Uterus (tissue), 2 donors: Measurements from ENCODE around the gene MYH11.

Experiments
- CTCF ChIP-seq, 4 experiments: fragments of 200-600 bp in 2 of 4; fragments of 450-650 bp in 2 of 4; sonication (generic) in 2 of 4; IDR thresholded peaks; one replicate each; pipeline ENCODE4 v1.5.1; 2016 to 2019; ENCODE audit warnings: antibody characterized with exemption in 4 of 4, mild to moderate bottlenecking in 2 of 4, moderate library complexity in 1 of 4
- POLR2A ChIP-seq, 2 donors: fragments of 450-650 bp; IDR thresholded peaks; one replicate each; pipeline ENCODE4 v1.6.1; 2016; ENCODE audit warnings: antibody characterized with exemption in 2 of 2, mild to moderate bottlenecking in 1 of 2, moderate library complexity in 1 of 2

GRCh38 chr16:15870011-15870410 lies 13.2 kb upstream of the MYH11 start:
- TF ChIP-seq CTCF (IDR thresholded peaks at IDR 0.05) (no peak), POLR2A (IDR thresholded peaks at IDR 0.05) (no peak)
